A549 (cell line): ENCODE data around the gene SOD1. TPM values are rescaled to one million over a fixed set of nuclear protein-coding genes. Genes with fewer than 3 reads are reported as not detected.

ENCODE experiments used
- ATAC-seq, 2 experiments: fragments of 200-7000 bp in 1 of 2; fragments of >200 bp in 1 of 2; cut with Nextera tagmentation in 1 of 2; cut with Tn5 transposase in 1 of 2; 3 replicates each; pipeline versions ENCODE4 v1.8.0 to v1.9.1; 2018 to 2020; ENCODE audit warnings: mild to moderate bottlenecking in 1 of 2, moderate library complexity in 1 of 2
- CTCF ChIA-PET: fragments of 300-600 bp; sonication (Branson Sonifier 250); formaldehyde crosslinking; extraction: SDS; loops from one replicate; lab custom pipeline; 2021; ENCODE audit warnings: antibody characterized with exemption, inconsistent platforms; lab: Yijun Ruan, JAX
- POLR2A ChIA-PET: fragments of 350-600 bp; formaldehyde crosslinking; extraction: SDS; loops from one replicate; lab custom pipeline; 2021; ENCODE audit warnings: antibody characterized with exemption, inconsistent platforms; lab: Yijun Ruan, JAX
- DNase-seq, 2 experiments: peaks; one replicate each; pipeline versions ENCODE4 v3.0.0 to v3.0.0-alpha.2; 2011 to 2016; ENCODE audit warnings: low read depth in 1 of 2, low spot score in 1 of 2
- FAIRE-seq: peaks from 2 replicates; lab custom pipeline; 2011; peaks lifted over from hg19 to GRCh38; lab: Jason Lieb, UNC
- H3K27ac ChIP-seq, 2 experiments: fragments of >200 bp; sonication (Bioruptor Twin); formaldehyde crosslinking; 3 replicates each; pipeline ENCODE4 v1.5.1; 2016 to 2017
- H3K4me1 ChIP-seq: fragments of >200 bp; sonication (Bioruptor Twin); formaldehyde crosslinking; 3 replicates; pipeline ENCODE4 v1.6.1; 2016
- H3K4me2 ChIP-seq: fragments of >200 bp; sonication (Bioruptor Twin); formaldehyde crosslinking; 3 replicates; pipeline ENCODE4 v1.6.1; 2016
- H3K4me3 ChIP-seq: fragments of >200 bp; sonication (Bioruptor Twin); formaldehyde crosslinking; 3 replicates; pipeline ENCODE4 v1.5.1; 2016
- H3K9me3 ChIP-seq: fragments of >200 bp; sonication (Bioruptor Twin); formaldehyde crosslinking; 3 replicates; pipeline ENCODE4 v1.6.1; 2016
- BCL3 ChIP-seq: fragments of >200 bp; sonication (Bioruptor Twin); formaldehyde crosslinking; IDR thresholded peaks from 3 replicates; pipeline ENCODE4 v1.6.1; 2016
- CBX2 ChIP-seq: fragments of 200-600 bp; sonication (generic); IDR thresholded peaks from 2 replicates; pipeline ENCODE4 v1.6.1; 2016; ENCODE audit warnings: low read depth, mild to moderate bottlenecking, borderline replicate concordance
- CBX8 ChIP-seq: fragments of 200-600 bp; sonication (generic); IDR thresholded peaks from 2 replicates; pipeline ENCODE4 v1.6.1; 2016
- CEBPB ChIP-seq, 2 experiments: fragments of >200 bp in 1 of 2; sonication (Bioruptor Twin) in 1 of 2; formaldehyde crosslinking in 1 of 2; IDR thresholded peaks; 2 replicates each; pipeline ENCODE4 v1.6.1; 2012 to 2016
- CHD2 ChIP-seq: fragments of 150-350 bp; IDR thresholded peaks from 2 replicates; pipeline ENCODE4 v1.6.1; 2014; ENCODE audit warnings: low read length; ENCODE audit not compliant: partially characterized antibody
- CHD4 ChIP-seq: fragments of 200-600 bp; sonication (generic); IDR thresholded peaks from 2 replicates; pipeline ENCODE4 v1.6.1; 2016; ENCODE audit warnings: antibody characterized with exemption, mild to moderate bottlenecking, borderline replicate concordance
- E2F6 ChIP-seq: IDR thresholded peaks from 2 replicates; pipeline ENCODE4 v1.6.1; 2012; ENCODE audit warnings: low read depth, borderline replicate concordance
- EHF ChIP-seq: fragments of 250-450 bp; sonication (Bioruptor Pico); IDR thresholded peaks from 2 replicates; pipeline ENCODE4 v1.5.0; 2020; ENCODE audit warnings: mild to moderate bottlenecking
- EHMT2 ChIP-seq: fragments of 200-600 bp; sonication (generic); IDR thresholded peaks from 2 replicates; pipeline ENCODE4 v1.6.1; 2016; ENCODE audit warnings: antibody characterized with exemption, low read depth, mild to moderate bottlenecking, moderate library complexity
- FOSB ChIP-seq: fragments of 250-450 bp; sonication (Bioruptor Pico); IDR thresholded peaks from 2 replicates; pipeline ENCODE4 v1.5.0; 2020; ENCODE audit warnings: mild to moderate bottlenecking, moderate library complexity
- FOSL2 ChIP-seq, 2 experiments: fragments of 450-650 bp in 1 of 2; fragments of >200 bp in 1 of 2; sonication (Bioruptor Twin) in 1 of 2; formaldehyde crosslinking; IDR thresholded peaks; 2 replicates each; pipeline versions ENCODE4 v1.5.0 to v1.6.1; 2016 to 2020; ENCODE audit warnings: mild to moderate bottlenecking in 1 of 2, moderate library complexity in 1 of 2
- GATA3 ChIP-seq: IDR thresholded peaks from 2 replicates; pipeline ENCODE4 v1.6.1; 2012; ENCODE audit warnings: borderline replicate concordance
- HOXB13 ChIP-seq: fragments of 250-450 bp; sonication (Bioruptor Pico); IDR thresholded peaks from 2 replicates; pipeline ENCODE4 v1.5.0; 2020; ENCODE audit warnings: low read depth, mild to moderate bottlenecking, moderate library complexity
- JUN ChIP-seq, 2 experiments: fragments of >200 bp; sonication (Bioruptor Twin); formaldehyde crosslinking; IDR thresholded peaks; 2 replicates in 1 of 2; 3 replicates in 1 of 2; pipeline ENCODE4 v1.6.1; 2016 to 2017
- KDM1A ChIP-seq: fragments of 200-600 bp; sonication (generic); IDR thresholded peaks from 2 replicates; pipeline ENCODE4 v1.6.1; 2016; ENCODE audit warnings: low read depth, mild to moderate bottlenecking
- KDM5A ChIP-seq: fragments of 200-600 bp; sonication (generic); IDR thresholded peaks from 2 replicates; pipeline ENCODE4 v1.6.1; 2016; ENCODE audit warnings: antibody characterized with exemption, mild to moderate bottlenecking
- MAFK ChIP-seq: fragments of 450-650 bp; IDR thresholded peaks from 2 replicates; pipeline ENCODE4 v1.6.1; 2014; ENCODE audit not compliant: partially characterized antibody
- MYC ChIP-seq: IDR thresholded peaks from 2 replicates; pipeline ENCODE4 v1.6.1; 2012; ENCODE audit warnings: mild to moderate bottlenecking, inconsistent platforms, low read length, improper control_type of control experiment, borderline replicate concordance
- POLR2A ChIP-seq: IDR thresholded peaks from 2 replicates; pipeline ENCODE4 v1.6.1; 2012; ENCODE audit warnings: mild to moderate bottlenecking, low read length
- POLR2AphosphoS2 ChIP-seq: conservative IDR thresholded peaks from 2 replicates; pipeline ENCODE4 v1.6.1; 2012; ENCODE audit warnings: low read length, improper control_type of control experiment, inconsistent platforms
- SMC3 ChIP-seq: fragments of >200 bp; sonication (Bioruptor Twin); formaldehyde crosslinking; IDR thresholded peaks from 3 replicates; pipeline ENCODE4 v1.6.1; 2018; ENCODE audit warnings: inconsistent platforms
- USF2 ChIP-seq: fragments of 450-650 bp; IDR thresholded peaks from 2 replicates; pipeline ENCODE4 v1.6.1; 2014; ENCODE audit warnings: antibody characterized with exemption
- ZSCAN20 ChIP-seq: fragments of 250-450 bp; sonication (Bioruptor Pico); IDR thresholded peaks from 2 replicates; pipeline ENCODE4 v1.8.0; 2022; ENCODE audit warnings: mild to moderate bottlenecking, moderate library complexity
- WGBS: methylation state at CpG from one replicate; pipeline ENCODE4 v1.1.6; 2017; ENCODE audit errors: missing lambda C conversion rate; 5-methylcytosine and 5-hydroxymethylcytosine counted together
- polyA plus RNA-seq, 4 experiments: library from polyadenylated mRNA; depleted of rRNA in 3 of 4; stranded (reverse); fragments of >200 nt; fragmentation: RNase III in 1 of 4; extraction: RNeasy Plus Mini Kit Qiagen cat#74134 plus additional on column Dnase treatment in 1 of 4; gene quantifications; 2 replicates in 3 of 4; 3 replicates in 1 of 4; pipeline ENCODE4 v1.2.3, GENCODE V29; 2011 to 2017

Gene SOD1
- polyA plus RNA-seq, 2 of the 4 experiments (the other 2 are of a cell fraction) = 488 to 551 TPM

- POLR2A ChIA-PET = no interaction called here
- H3K4me3 ChIP-seq = no peak overlapping the region
- no peak overlapping the region for H3K27ac ChIP-seq
- 84% methylated on average over 3 of the region's 3 CpGs for WGBS
- H3K4me1 ChIP-seq = peaks cover 63% of the 10 kb centered on the region; the same call in 2 of the 3 replicates
- H3K9me3 ChIP-seq = no peaks in the 10 kb centered on the region
- CTCF ChIA-PET = interaction anchor here (0.7 kb wide), 1 partner anchor 21 kb away, joined by 4 read pairs; no protein-coding TSS in a partner anchor
- no peak for ATAC-seq
- no peak overlapping the region for H3K4me2 ChIP-seq
- FAIRE-seq = no peak
- DNase-seq = no peak
- TF ChIP-seq POLR2A (no peak), CHD2 (no peak), FOSB (CRISPR knock-in tag) (no peak), KDM1A (no peak), MYC (no peak), CEBPB (IDR thresholded peaks at IDR 0.05) (no peak), GATA3 (no peak), CHD4 (no peak), MAFK (no peak)
- TF ChIP-seq, all 56 proteins: peak for 0
Observed at GRCh38 chr21:31713115-31713514, 53.6 kb downstream of the SOD1 start.

- Histone ChIP-seq H3K27ac (no peak overlapping the region), H3K4me1 (peaks cover 63% of the 10 kb centered on the region; the same call in 2 of the 3 replicates), H3K4me2 (peak overlapping the region; percentile 30; the same call in 2 of the 3 replicates), H3K9me3 (no peaks in the 10 kb centered on the region), H3K4me3 (no peak overlapping the region)
- no peak for DNase-seq
- ChIA-PET CTCF (no interaction called here), POLR2A (no interaction called here)
- no peak for TF ChIP-seq ZSCAN20
- no peak for TF ChIP-seq JUN (IDR thresholded peaks at IDR 0.05)
- TF ChIP-seq EHMT2 = no peak
- TF ChIP-seq FOSL2 (IDR thresholded peaks at IDR 0.05) = no peak
- TF ChIP-seq FOSL2 (CRISPR knock-in tag; IDR thresholded peaks at IDR 0.05) = no peak
- TF ChIP-seq BCL3 = no peak
- no peak for TF ChIP-seq CBX2
- TF ChIP-seq CBX8 = no peak
- no peak for TF ChIP-seq KDM5A
- no peak for TF ChIP-seq FOSB (CRISPR knock-in tag)
- TF ChIP-seq CEBPB (IDR thresholded peaks at IDR 0.05) = no peak
- TF ChIP-seq MYC = no peak
- no peak for TF ChIP-seq POLR2AphosphoS2
- TF ChIP-seq SMC3 = no peak
- TF ChIP-seq EHF (CRISPR knock-in tag) = no peak
- no peak for TF ChIP-seq HOXB13
- no peak for TF ChIP-seq USF2
- TF ChIP-seq E2F6 = no peak
- FAIRE-seq = no peak
- ATAC-seq = peak; percentile 30 to 34; a peak in 3 of 6 replicates
- WGBS = 64% methylated on average over 5 of the region's 5 CpGs
Observed at GRCh38 chr21:31713973-31714740, 54.7 kb downstream of the SOD1 start.
